GM23338 (cell line): ENCODE data around the gene MAP3K8. TPM values are rescaled to one million over a fixed set of nuclear protein-coding genes. Genes with fewer than 3 reads are reported as not detected.

Experiments
- ATAC-seq: fragments of 200-7000 bp; cut with Tn5 transposase; 3 replicates; pipeline ENCODE4 v1.9.1; 2020
- DNase-seq: peaks from one replicate; pipeline ENCODE4 v3.0.0-alpha.2; 2015; ENCODE audit warnings: low spot score
- H2AFZ ChIP-seq: fragments of 200-600 bp; sonication (generic); 2 replicates; pipeline ENCODE4 v1.8.0; 2016; ENCODE audit warnings: antibody characterized with exemption, mild to moderate bottlenecking, moderate library complexity
- H3F3A ChIP-seq: fragments of 200-600 bp; sonication (generic); replicated peaks from 2 replicates; pipeline ENCODE4 v1.8.0; 2017; ENCODE audit warnings: antibody characterized with exemption, mixed run types, low read depth
- H3K27ac ChIP-seq: fragments of 200-600 bp; sonication (generic); 2 replicates; pipeline ENCODE4 v1.6.1; 2016; ENCODE audit warnings: low read depth
- H3K27me3 ChIP-seq: fragments of 200-600 bp; sonication (generic); 2 replicates; pipeline ENCODE4 v1.8.0; 2016; ENCODE audit warnings: mild to moderate bottlenecking, mixed run types, moderate library complexity; ENCODE audit not compliant: insufficient read depth
- H3K36me3 ChIP-seq: fragments of 200-600 bp; sonication (generic); 2 replicates; pipeline ENCODE4 v1.8.0; 2016; ENCODE audit warnings: mild to moderate bottlenecking; ENCODE audit not compliant: insufficient read depth
- H3K4me1 ChIP-seq: fragments of 200-600 bp; sonication (generic); 2 replicates; pipeline ENCODE4 v1.8.0; 2016; ENCODE audit warnings: mild to moderate bottlenecking, moderate library complexity; ENCODE audit not compliant: insufficient read depth
- H3K4me2 ChIP-seq: fragments of 200-600 bp; sonication (generic); 2 replicates; pipeline ENCODE4 v1.7.1; 2017; ENCODE audit warnings: mixed run types
- H3K4me3 ChIP-seq: fragments of 200-600 bp; sonication (generic); 2 replicates; pipeline ENCODE4 v1.6.1; 2016; ENCODE audit warnings: mixed run types
- H3K79me2 ChIP-seq: fragments of 200-600 bp; sonication (generic); replicated peaks from 2 replicates; pipeline ENCODE4 v1.8.0; 2017; ENCODE audit warnings: mild to moderate bottlenecking; ENCODE audit not compliant: insufficient read depth
- H3K9me2 ChIP-seq: fragments of 200-600 bp; sonication (generic); 2 replicates; pipeline ENCODE4 v1.8.0; 2017; ENCODE audit not compliant: insufficient read depth
- H4K20me1 ChIP-seq: fragments of 200-600 bp; sonication (generic); replicated peaks from 2 replicates; pipeline ENCODE4 v1.8.0; 2017; ENCODE audit warnings: mild to moderate bottlenecking; ENCODE audit not compliant: insufficient read depth
- H3K27ac Mint-ChIP-seq: 2 replicates; pipeline ENCODE4 v1.8.0; 2020; ENCODE audit warnings: inconsistent platforms, mild to moderate bottlenecking, moderate library complexity, mixed read lengths
- H3K27me3 Mint-ChIP-seq: 3 replicates; pipeline ENCODE4 v1.8.0; 2022; ENCODE audit warnings: low read depth, mild to moderate bottlenecking, moderate library complexity, mixed read lengths, inconsistent platforms; ENCODE audit not compliant: insufficient read depth, poor library complexity
- H3K36me3 Mint-ChIP-seq: 3 replicates; pipeline ENCODE4 v1.8.0; 2021; ENCODE audit warnings: low read depth, mild to moderate bottlenecking, inconsistent platforms, moderate library complexity, mixed read lengths
- H3K4me1 Mint-ChIP-seq: 3 replicates; pipeline ENCODE4 v1.8.0; 2020; ENCODE audit warnings: mild to moderate bottlenecking, inconsistent platforms, mixed read lengths
- H3K4me3 Mint-ChIP-seq: 3 replicates; pipeline ENCODE4 v1.8.0; 2021; ENCODE audit warnings: moderate library complexity, mild to moderate bottlenecking, inconsistent platforms, mixed read lengths
- H3K9me3 Mint-ChIP-seq: 3 replicates; pipeline ENCODE4 v1.8.0; 2020; ENCODE audit warnings: moderate library complexity, mild to moderate bottlenecking, inconsistent platforms, mixed read lengths
- CREB1 ChIP-seq: fragments of 250-450 bp; sonication (Bioruptor Pico); IDR thresholded peaks from 2 replicates; pipeline ENCODE4 v1.5.0; 2020; ENCODE audit warnings: low read depth, mild to moderate bottlenecking, moderate library complexity
- CTCF ChIP-seq, 2 experiments: fragments of 200-600 bp in 1 of 2; sonication (generic) in 1 of 2; conservative IDR thresholded peaks; 2 replicates each; pipeline versions ENCODE4 v1.5.1 to v1.6.1; 2016 to 2017; ENCODE audit warnings: antibody characterized with exemption in 2 of 2, low read depth in 2 of 2, mild to moderate bottlenecking in 2 of 2, moderate library complexity in 1 of 2
- ETS1 ChIP-seq: IDR thresholded peaks from 2 replicates; pipeline ENCODE4 v1.6.1; 2016; ENCODE audit warnings: antibody characterized with exemption
- EZH2 ChIP-seq: fragments of 200-600 bp; sonication (generic); IDR thresholded peaks from one replicate; pipeline ENCODE4 v1.8.0; 2017; ENCODE audit warnings: antibody characterized with exemption, mild to moderate bottlenecking, low read depth; ENCODE audit not compliant: unreplicated experiment
- JUNB ChIP-seq: IDR thresholded peaks from one replicate; pipeline ENCODE4 v1.6.1; 2016; ENCODE audit warnings: antibody characterized with exemption; ENCODE audit not compliant: unreplicated experiment
- NANOG ChIP-seq: IDR thresholded peaks from 2 replicates; pipeline ENCODE4 v1.6.1; 2016; ENCODE audit warnings: antibody characterized with exemption, borderline replicate concordance
- POLR2AphosphoS5 ChIP-seq: IDR thresholded peaks from 2 replicates; pipeline ENCODE4 v1.6.1; 2016; ENCODE audit warnings: antibody characterized with exemption, low read depth
- REST ChIP-seq: IDR thresholded peaks from one replicate; pipeline ENCODE4 v1.6.1; 2018; ENCODE audit warnings: antibody characterized with exemption; ENCODE audit not compliant: unreplicated experiment
- STAT1 ChIP-seq: IDR thresholded peaks from one replicate; pipeline ENCODE4 v1.6.1; 2016; ENCODE audit warnings: antibody characterized with exemption; ENCODE audit not compliant: unreplicated experiment
- ZNF114 ChIP-seq: fragments of 250-450 bp; sonication (Bioruptor Pico); IDR thresholded peaks from 2 replicates; pipeline ENCODE4 v1.5.0; 2020; ENCODE audit warnings: mild to moderate bottlenecking, moderate library complexity
- ZNF331 ChIP-seq: fragments of 250-450 bp; sonication (Bioruptor Pico); IDR thresholded peaks from 2 replicates; pipeline ENCODE4 v1.5.0; 2020; ENCODE audit warnings: low read depth, mild to moderate bottlenecking, moderate library complexity
- polyA plus RNA-seq: library from polyadenylated mRNA; unstranded; fragments of >200 nt; fragmentation: Nextera tagmentation; extraction: Ambion mirVana; gene quantifications from 2 replicates; pipeline ENCODE4 v1.2.1, GENCODE V29; 2016
- total RNA-seq: library from RNA; depleted of rRNA; stranded (reverse); fragments of >200 nt; shearing (Covaris generic); gene quantifications from 2 replicates; pipeline ENCODE4 v1.2.3, GENCODE V29; 2014

Gene MAP3K8
- total and polyA plus RNA-seq, 2 experiments from 2014 or later: 3.5 to 5.0 TPM

GRCh38 chr10:30466445-30466844 lies 32.5 kb downstream of the MAP3K8 start:
- ATAC-seq (no peak), DNase-seq (no peak)
- Mint-ChIP-seq H3K27ac (no peak overlapping the region; the same call in 1 of the 2 replicates), H3K9me3 (no peaks in the 10 kb centered on the region), H3K4me3 (no peak overlapping the region), H3K27me3 (peaks cover 4% of the 10 kb centered on the region), H3K4me1 (peaks cover 6% of the 10 kb centered on the region; the same call in 2 of the 3 replicates), H3K36me3 (no peaks in the 10 kb centered on the region)
- Histone ChIP-seq H2AFZ (no peak overlapping the region), H4K20me1 (no peaks in the 10 kb centered on the region), H3K27me3 (no peaks in the 10 kb centered on the region), H3K36me3 (no peaks in the 10 kb centered on the region), H3K4me2 (no peak overlapping the region), H3K4me3 (no peak overlapping the region), H3K4me1 (no peaks in the 10 kb centered on the region), H3K79me2 (no peaks in the 10 kb centered on the region), H3K9me2 (no peaks in the 10 kb centered on the region), H3K27ac (no peak overlapping the region), H3F3A (no peaks in the 10 kb centered on the region)
- no peak for TF ChIP-seq ETS1
- no peak for TF ChIP-seq POLR2AphosphoS5
- no peak for TF ChIP-seq REST
- TF ChIP-seq CREB1 (CRISPR knock-in tag): no peak
- TF ChIP-seq CTCF (conservative IDR thresholded peaks at IDR 0.05; ENCODE audit: low read depth in 2 of 2): no peak
- TF ChIP-seq STAT1: no peak
- no peak for TF ChIP-seq ZNF331 (CRISPR knock-in tag)
- no peak for TF ChIP-seq NANOG
- no peak for TF ChIP-seq ZNF114 (CRISPR knock-in tag)
- no peak for TF ChIP-seq EZH2
- TF ChIP-seq JUNB: no peak
